ENCODE measurements around the gene NACA2.
"Not testable (repeated sequence)": the region's sequence is repeated elsewhere in the genome, so short reads cannot be mapped to it uniquely, and the experiment has no call there.

Gene NACA2

DNA sequence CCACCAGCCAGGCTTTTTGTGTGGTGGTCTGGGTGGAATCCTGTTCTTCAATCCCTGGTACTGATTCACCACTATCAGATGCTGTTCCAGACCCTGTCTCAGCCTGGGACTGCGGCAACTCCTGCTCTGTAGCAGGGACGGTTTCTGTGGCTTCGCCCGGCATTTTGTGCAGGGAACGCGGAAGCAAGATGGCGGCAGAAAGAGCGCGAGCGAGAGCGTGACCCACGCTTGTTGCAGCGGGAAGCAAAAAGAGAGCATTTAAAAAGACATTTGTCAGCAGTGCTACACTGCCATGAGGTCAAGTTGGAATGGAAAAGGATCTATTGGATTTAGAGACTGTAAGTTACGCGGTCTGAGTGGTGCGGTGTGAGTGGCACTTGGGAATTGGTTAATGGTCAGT is at the start of gene NACA2:
NACA2 (minus strand) TSS at position 202 of the 400 bp plus-strand sequence; CDS start at position 163, 39 bp downstream.
- DNase-seq = no peak

DNA sequence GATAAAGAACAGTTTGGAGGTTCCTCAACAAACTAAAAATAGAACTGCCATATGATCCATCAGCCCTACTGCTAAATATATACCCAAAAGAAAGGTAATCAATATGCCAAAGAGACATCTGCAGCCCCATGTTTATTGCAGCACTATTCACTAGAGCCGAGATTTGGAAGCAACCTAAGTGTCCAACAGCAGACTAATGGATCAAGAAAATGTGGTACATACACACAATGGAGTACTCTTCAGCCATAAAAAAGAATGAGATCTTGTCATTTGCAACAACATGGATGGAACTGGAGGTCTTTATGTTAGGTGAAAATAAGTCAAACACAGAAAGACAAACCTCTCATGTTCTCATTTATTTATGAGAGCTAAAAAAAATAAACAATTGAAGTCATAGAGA is 48.8 kb upstream of the NACA2 start:
- no peak for DNase-seq

DNA sequence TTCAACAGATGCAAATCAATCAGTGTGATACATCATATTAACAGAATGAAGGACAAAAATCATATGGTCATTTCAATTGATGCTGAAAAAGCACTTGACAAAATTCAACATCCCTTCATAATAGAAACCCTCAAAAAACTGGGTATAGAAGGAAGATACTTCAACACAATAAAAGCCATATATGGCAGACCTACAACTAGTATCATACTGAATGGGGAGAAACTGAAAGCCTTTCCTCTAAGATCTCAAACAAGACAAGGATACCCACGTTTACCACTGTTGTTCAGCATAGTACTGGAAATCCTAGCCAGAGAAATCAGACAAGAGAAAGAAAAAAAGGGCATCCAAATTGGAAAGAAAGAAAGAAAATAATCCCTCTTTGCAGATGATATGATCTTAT is 47.1 kb upstream of the NACA2 start:
- DNase-seq = no peak

DNA sequence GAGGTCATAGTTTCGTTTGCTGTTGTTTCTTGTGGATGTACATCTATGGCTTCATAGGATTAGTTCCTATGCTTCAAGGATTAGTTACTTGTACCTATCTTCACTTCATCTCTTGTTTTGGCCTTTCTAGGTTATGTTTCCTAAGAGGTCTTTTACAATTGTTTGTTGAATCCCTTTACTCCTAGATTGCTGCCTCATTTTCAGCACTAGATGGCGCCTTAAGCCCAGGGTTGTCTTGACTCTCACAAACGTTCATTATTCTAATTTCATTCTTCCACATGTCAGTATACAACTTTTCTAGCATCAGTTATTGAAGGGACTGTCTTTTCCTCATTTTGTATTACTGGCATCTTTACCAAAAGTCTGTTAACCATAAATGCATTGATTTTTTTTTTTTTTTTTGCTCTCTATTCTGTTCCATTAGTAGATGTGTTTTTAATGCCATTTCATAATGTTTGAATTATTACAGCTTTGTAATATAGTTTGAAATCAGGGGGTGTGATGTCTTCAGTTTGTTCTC is 45.0 kb upstream of the NACA2 start:
- peak; percentile 44 to 60 for DNase-seq

DNA sequence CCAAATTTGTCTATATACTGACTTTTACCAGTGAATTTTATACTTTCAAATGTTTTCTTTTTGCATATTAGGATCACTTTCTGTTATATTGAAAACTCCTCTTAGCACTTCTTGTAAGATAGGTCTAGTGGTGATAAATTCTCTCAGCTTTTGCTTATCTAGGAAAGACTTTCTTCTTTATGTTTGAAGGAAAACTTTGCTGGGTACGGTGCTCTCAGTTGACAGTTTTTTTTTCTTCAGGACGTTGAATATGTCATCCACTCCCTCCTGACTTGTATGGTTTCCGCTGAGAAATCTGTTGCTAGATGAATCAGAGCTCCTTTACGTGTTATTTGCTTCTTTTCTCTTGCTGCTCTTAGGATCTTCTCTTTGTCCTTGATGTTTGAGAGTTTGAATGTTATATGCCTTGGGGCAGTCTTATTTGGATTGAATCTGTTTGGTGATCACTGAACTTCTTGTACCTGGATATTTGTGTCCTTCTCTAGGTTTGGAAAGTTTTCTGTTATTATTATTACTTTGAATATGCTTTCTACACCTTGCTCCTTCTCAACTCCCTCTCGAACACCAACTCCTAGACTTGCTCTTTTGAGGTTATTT is 44.0 kb upstream of the NACA2 start:
- DNase-seq = no peak

DNA sequence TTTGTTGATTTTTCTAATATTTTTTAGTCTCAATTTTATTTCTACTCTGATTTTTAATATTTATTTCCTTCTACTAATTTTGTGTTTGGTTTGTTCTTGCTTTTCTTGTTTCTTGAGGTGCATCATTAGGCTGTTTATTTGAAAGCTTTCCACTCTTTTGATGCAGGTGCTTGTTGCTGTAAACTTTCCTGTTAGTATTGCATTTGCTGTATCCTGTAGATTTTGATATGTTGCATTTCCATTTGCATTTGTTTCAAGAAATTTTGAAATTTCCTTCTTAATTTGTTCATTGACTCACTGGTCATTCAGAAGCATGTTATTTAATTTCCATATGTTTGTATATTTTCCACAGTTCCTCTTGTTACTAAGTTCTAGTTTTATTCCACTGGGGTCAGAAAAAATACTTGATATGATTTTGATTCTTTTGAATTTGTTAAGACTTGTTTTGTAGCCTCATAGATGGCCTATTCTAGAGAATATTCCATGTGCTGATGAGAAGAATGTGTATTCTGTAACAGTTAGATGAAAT is 43.1 kb upstream of the NACA2 start:
- DNase-seq = no peak

DNA sequence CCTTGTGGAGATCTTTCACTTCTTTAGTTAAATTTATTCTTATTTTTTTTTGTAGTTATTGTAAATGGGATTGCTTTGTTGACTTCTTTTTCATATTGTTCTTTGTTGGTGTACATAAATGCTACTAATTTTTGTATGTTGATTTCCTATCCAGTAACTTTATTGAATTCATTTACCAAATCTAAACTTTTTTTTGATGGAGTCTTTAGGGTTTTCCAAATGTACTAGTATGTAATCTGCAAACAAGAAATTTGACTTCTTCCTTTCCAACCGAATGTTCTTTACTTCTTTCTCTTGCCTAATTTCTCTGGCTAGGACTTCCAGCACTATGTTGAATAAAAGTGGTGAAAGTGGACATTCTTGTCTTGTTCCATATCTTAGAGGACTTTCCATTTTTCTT is 41.8 kb upstream of the NACA2 start:
- no peak for DNase-seq

DNA sequence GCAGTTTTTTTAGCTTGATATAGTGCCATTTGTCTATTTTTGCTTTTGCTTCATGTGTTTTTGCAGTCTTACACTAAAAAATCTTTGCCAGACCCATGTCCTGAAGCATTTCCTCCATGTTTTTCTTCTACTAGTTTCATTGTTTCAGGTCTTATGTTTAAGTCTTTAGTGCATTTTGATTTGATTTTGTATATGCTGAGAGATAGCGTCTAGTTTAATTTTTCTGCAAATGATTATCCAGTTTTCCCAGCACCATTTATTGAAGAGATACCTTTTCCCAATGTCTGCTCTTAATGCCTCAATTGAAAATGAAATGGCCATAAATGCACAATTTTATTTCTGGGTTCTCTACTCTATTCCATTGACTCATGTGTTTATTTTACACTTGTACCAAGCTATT is 40.8 kb upstream of the NACA2 start:
- no peak for DNase-seq

DNA sequence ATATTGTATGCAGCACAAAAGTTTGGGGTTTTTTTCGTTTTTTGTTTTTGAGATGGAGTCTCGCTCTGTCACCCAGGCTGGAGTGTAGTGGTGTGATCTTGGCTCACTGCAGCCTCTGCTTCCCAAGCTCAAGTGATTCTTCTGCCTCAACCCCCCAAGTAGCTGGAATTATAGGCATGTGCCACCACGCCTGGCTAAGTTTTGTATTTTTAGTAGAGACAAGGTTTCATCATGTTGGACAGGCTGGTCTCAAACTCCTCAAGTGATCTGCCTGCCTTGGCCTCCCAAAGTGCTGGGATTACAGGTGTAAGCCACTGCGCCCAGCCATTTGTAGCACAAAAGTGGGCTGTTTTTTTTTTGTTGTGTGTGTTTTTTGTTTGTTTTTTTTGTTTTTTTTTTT is 37.1 kb upstream of the NACA2 start:
- not testable (repeated sequence) for DNase-seq

DNA sequence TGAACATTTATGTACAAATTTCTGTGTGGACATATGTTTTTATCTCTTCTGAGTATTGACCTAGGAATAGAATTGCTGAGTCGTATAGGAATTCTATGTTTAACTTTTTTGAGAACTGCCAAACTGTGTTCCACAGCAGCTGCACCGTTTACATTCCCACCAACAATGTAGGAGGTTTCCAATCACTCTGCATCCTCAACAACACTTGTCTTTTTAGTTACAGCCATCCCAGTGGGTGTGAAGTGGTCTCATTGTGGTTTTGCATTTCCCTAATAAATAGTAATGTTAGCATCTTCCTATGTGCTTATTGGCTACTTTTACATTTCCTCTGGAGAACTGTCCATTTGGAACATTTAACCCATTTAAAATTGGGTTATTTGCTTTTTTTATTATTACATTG is 36.6 kb upstream of the NACA2 start:
- no peak for DNase-seq

DNA sequence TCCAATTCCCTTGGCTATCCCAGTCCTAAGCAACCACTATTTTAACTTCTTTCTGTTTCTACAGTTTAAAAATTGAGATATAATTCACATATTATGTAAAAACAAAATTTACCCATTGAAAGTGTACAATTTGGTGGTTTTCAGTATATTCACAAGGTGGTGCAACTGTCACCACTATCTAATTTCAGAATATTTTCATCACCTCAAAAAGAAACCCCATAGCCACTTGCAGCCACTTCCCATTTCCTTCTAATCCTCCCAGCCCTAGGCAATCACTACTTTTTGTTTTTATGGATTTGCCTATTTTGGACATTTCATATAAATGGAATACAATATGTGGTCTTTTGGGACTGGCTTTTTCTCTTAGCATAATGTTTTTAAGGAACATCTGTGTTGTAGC is 36.1 kb upstream of the NACA2 start:
- no peak for DNase-seq

DNA sequence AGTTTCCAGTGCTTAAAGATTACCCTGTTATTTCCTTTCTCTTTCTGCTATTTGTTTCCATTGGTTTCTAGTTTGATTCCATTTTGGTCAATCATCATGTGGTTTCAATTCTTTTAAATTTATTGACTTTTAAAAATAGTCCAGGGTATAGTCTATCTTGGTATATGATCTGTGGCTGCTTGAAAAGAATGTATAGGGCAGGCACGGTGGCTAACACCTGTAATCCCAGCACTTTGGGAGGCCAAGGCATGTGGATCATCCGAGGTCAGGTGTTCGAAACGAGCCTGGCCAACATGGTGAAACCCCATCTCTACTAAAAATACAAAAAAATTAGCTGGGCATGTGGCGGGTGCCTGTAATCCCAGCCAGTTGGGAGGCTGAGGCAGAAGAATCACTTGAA is 34.5 kb upstream of the NACA2 start:
- DNase-seq = no peak

DNA sequence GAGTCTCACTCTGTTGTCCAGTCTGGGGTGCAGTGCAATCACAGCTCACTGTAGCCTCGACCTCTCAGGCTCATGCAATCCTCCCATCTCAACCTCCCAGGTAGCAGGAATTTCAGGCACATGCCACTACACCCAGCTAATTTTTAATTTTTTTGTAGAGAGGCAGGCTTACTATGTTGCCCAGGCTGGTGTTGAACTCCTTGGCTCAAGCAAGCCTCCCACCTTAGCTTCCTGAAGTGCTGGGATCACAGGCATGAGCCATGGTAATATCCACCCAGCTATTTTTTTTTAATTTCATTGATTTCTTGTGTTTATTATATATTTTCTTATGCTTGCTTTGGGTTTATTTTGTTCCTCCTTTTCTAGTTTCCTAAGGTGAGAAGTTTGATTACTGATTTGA is 33.9 kb upstream of the NACA2 start:
- DNase-seq = no peak

DNA sequence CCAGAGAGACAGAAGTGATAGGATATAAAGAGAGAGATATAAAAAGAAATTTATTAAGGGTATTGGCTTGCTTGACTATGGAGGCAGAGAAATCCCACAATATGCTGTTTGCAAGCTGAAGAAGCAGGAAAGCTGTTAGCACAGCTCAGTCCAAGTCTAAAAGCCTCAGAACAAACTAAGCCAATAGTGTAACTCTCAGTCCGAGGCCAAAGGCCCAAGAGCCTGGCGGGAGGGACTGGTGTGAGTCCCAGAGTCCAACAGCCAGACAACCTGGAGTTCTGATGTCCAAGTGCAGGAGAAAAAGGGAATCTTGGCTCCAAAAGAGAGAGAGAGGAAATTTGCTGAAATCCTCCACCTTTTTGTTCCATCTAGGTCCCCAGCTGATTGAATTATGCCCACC is 30.3 kb upstream of the NACA2 start:
- no peak for DNase-seq

DNA sequence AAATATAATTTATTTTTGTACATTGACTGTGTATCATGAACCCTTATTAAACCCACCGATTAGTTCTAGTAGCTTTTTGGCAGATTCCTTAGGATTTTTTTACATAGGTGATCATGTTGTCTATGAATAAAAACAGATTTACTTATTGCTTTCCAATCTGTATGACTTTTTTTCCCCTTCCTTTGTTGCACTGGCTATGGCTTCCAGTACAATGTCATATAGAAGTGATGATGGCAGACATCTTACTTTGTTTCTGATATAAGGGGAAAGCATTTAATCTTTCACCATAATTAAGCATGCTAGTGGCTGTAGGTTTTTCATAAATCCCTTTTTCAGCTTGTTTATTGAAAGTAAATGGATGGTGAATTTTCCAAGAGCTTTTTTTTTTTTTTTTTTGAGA is 28.9 kb upstream of the NACA2 start:
- no peak for DNase-seq

DNA sequence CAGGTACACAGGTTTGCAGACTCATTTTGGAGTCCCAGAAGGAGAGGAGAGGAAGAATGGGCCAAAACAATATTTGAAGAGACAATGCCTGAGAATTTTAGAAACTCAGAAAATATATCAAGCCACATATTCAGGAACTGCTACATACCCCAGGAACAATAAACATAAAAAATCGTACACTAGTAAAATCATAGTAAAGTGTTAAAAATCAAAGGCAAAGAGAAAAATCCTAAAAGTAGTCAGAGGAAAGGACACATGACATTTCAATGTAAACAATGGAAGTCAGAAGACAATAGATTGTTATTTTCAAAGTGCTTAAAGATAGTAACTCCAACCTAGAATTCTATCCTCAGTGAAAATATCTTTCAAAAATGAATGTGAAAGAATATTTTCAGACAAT is 28.5 kb upstream of the NACA2 start:
- no peak for DNase-seq

DNA sequence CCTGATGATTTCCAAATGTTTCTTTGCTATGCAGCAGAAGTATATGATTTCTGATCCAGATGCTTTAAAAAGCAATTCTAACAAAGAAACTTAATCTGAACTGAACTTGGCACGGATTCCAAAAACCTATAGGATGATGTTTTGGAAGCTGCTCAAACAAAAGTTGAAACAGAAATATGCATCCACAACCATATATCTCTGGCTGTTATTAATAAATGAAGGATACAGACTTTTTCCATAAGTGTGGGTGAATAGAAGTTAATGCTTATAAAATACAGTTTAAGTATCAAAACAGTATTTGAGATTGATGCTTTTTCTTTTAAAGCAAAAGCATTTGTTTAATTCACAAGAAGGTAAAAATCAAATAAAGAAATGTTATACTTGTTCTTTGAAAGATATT is 27.9 kb upstream of the NACA2 start:
- DNase-seq = no peak

DNA sequence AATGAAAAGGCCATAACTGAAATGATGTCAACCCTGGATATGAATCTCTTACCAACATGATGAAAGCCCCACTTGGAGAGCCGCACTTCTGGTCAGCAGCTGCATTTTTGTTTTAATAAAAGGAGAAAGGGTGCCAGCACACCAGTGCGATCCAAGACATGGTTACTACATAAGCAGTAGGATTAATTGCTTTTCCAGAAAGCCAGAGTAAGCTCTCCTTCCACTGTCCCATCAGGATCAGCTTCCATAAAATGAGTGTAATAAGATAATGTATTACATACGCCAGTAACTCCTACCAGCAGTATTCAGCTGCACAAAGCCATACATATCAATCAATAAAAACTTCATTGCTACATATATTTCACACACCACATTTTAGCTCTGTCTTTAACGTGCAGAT is 26.3 kb upstream of the NACA2 start:
- no peak for DNase-seq

DNA sequence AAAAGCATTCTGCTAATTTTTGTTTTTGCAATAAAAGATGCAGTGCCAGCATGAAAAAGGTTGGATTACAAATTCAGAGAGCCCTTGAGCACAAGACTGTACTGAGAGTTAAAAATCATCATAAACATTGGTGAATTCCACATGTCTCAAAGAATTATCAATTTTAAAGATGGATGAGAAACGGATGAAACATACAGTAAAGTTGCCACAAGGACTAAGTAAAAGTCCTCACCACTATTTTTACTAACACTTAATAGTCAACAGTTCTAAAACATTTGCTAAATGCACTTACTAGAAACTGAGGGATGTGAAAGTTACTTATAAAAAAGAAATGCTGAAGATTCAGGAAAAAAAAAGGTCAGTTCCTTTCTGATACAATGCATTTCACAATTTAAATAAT is 25.8 kb upstream of the NACA2 start:
- DNase-seq = no peak

DNA sequence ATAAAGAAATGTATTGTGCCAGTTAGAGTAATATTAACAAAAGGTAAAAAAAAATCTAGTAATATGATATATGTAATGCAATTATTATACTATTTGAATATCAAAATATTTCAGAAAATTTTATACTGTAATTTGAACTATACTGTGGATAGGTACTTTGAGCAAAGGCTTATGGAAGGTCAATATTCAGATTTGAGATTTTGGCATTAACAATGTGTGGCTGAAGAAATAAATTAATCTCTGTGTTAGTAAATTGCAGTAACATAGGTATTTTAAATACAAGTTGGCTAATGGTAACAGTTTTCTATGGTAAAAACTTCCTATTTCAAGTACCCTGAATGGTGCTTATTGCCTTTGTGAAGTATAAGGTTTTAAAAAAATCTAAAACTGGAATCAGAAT is 23.2 kb upstream of the NACA2 start:
- no peak for DNase-seq

DNA sequence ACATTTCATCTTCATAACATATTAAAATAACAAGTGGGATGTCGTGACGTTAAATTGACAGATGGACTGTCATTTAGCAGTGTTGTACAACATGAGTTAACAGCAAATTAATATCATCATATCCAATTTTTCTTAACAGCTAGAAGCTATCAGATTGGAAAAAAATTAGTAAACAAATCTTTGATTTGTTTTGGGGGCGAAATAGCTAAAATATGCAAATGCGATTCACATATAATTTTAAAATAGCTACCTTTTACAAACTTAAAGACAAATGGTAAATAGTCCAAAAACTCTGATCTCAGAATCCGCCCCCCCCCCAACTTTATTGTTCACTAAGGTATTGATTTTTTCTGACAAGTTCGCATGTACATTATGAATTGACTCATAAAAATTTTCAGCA is 20.3 kb upstream of the NACA2 start:
- DNase-seq = no peak

DNA sequence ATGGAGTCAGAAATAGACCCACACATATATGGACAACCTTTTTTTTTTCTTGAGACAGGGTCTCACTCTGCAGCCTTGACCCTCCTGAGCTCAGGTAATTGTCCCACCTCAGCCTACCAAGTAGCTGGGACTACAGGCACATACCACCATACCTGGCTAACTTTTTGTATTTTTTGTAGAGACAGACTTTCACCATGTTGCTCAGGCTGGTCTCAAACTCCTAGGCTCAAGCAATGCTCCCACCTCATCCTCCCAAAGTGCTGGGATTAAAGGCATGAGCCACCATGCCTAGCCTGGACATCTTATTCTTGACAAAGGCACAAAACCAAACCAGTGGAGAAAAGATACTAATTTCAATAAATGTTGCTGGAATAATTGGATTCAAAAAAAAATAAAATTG is 14.7 kb upstream of the NACA2 start:
- DNase-seq = no peak

DNA sequence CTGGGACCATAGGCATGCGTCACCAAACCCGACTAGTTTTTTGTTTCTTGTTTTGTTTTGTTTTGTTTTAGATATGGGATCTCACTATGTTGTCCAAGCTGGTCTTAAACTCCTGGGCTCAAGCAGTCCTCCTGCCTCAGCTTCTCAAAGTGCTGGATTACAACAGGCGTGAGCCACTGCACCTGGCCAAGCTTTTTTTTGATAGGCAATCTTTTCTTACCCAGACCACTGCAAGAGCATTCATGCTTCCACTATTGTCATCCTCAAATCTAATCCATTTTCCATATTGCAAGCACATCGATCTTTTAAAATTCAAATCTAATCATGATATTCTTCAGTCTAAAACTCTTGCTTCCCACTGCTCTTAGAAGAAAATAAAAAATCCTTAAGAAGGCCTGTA is 10.3 kb upstream of the NACA2 start:
- DNase-seq = no peak

DNA sequence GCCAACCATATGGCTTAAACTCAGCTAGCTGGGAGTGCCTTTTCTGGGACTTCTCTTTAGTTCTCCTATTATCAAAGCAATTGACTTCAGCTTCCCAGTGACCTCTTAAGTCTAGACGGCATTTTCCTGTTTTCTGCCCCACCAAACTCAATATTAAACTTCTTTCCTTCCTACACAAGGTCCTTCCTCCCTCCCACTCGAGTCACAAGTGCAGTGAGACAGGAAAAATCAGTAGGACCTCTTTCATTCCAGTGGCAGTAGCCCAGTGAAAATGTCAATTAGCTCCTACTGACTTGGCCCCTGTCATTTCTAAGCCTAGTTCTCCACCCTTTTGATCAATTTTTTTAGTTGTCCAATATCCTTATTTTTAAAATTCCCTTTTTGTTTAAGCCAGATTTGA is 9.6 kb upstream of the NACA2 start:
- DNase-seq = no peak

DNA sequence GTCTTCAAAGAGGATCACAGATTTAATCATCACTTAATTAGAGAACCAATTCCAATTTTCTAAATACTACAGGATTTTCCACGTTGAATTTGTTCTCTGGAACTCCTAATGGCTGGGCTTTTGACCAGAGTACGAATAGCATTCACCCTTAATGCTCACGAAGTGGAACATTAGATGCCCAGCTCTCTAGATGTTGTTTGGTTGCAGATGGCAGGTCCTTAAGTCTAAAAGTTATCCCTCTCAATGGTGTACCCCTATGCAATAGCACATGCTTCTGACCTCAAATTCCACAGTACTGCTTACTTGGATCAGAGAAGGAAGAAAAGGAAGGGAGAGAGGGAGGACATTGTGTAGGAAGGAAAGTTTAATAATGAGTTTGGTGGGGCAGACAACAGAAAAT is 8.6 kb upstream of the NACA2 start:
- no peak for DNase-seq
